ENCODE data around the gene FMNL1.

The FMNL1 gene

DNA sequence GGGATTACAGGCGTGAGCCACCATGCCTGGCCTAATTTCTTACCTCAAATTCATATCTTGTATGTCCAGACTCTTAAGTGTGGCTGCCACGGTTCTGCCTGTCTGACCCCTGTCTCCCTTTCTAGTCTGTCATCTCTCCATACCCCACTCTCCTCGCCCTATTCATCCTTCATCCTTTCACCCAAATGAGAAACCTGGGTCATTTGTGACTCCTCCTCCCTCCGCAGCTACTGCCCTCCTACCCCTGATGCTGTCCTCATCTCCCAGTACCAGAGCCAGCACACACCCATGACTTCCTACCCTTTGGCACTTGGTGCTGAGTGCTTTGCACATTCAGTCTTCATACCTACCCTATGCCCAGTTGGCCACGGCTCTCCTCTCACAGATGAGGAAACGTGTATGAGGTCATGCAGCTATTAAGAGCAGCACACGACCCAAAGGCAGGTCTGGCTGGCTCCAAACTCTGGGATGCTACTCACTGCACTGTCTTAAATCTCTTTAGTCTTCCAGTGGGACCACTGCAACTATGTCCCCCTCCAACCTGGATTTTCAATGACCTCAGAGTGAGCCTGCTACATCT, 38.6 kb downstream of the FMNL1 start:
- DNase-seq: no peak

DNA sequence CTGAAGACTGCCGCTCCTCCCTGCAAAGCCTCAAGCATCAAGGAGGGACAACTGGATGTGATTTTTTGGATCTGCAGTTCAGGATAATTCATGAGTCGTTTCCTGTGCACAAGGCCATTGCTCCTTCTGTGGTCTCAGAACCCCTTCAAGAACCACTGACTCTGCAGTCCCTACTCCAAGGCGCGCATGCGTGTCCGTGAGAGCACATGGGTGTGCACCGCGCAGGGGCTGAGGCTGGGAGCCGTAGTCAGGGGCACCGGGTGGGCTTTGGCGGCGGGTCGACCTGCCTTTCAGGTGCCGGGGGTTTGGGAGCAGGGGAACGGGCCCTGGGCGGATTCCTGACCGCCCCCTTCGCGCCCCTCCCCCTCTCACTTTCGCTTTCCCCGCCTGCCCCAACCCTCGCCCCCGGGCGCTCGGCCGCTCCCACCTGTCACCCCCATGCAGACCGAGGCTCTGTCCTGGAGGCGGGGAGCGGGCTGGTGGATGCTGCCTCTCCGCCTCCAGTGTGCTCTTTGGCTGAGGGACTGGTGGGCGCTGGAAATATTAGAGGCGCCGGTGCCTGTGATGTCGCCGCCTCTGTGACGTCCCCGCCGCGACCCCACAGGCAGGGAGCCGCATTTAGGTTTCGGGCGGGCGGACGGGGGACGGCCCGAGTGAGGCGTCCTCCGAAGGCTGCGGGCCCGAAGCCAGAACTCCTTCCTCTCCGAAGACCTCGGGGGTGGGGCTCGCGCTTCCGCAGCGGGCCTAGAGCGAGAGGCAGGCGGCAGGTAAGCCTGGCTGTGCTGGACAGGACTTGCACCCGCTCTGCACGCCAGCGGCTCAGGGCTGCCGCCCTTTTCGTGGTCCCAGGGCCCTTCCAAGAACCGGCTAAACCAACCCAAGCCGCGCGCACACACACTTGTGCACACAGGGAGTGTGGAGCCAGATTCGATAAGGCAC, 40.2 kb downstream of the FMNL1 start, which contains the start of gene SPATA32:
SPATA32 (minus strand) TSS at position 518 of the 939 bp plus-strand sequence; CDS start at position 440, 78 bp downstream.
- DNase-seq: no peak

- no peak for DNase-seq
Measured at GRCh38 chr17:45262516-45263476, 41.1 kb downstream of the FMNL1 start.

GRCh38 chr17:45263477-45263860, 41.8 kb downstream of the FMNL1 start:
- DNase-seq: no peak

GRCh38 chr17:45264430-45264829, 42.7 kb downstream of the FMNL1 start:
- DNase-seq: no peak

DNA sequence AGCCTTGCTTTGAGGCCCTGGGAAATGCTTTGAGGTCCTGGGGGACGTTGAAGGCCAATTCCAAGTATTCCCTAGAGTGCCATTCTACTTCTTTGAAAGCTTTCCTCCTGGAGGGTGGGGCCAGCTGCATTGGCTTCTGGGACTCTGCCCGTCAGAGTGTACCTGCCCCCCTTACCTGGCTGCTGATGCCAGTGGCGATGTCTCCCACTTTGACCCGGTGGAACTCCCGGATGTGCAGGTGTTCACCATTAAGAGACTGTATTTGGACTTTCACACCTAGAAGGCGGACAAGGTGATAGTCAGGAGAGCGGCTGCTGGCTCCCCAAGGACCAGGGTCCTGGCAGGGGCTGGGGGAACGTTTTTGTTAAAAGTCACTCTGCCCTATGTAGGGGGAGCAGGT, 43.3 kb downstream of the FMNL1 start:
- no peak for DNase-seq

DNA sequence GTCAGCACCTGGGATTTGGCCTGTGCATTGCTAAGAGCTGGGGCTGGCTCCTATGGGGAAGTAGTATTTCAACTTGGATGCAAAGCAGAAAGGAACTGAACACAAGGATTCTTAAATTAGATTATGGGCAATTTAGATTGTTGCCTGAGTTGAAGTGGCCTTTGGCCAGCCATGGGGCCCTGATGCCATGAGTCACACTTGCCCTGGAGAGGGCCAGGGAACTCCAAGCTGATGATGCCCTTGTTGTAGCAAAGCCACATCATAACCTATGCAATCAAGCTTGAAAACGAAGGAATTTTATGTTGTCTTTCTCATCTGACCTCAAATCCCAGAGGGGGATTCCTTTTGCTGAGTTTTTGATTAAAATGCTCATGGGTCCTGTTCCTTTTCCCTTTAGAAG, 44.1 kb downstream of the FMNL1 start:
- no peak for DNase-seq

DNA sequence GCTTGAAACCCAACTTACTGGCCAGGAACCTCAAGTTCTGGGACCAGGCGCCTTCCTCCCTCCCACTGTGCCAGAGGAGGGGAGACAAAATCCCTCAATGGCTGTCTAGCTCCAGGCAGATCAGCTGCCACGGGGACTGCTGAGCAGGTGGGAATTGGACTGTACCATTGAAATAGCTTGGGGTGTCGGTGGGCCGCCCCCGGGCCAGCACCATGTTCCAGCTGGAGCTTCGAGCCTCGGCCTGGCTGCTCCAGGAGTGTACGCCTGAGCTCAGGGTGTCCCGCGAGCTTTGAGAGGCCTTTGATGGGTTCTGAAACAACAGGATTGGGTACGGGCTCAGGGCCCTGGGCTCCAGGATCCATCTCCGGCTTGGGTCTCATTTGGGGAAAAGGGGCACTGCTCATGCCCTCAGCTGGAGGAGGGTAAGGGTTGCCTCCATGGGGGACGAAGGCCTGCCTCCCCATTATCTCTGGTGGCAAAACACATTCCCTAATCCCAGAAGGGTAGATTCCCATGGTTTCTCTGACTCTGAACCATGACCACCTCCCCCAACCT, 44.8 kb downstream of the FMNL1 start:
- no peak for DNase-seq

GRCh38 chr17:45267436-45268055, 45.9 kb downstream of the FMNL1 start:
- DNase-seq: no peak

GRCh38 chr17:45269912-45270311, 48.2 kb downstream of the FMNL1 start:
- no peak for DNase-seq

- no peak for DNase-seq
Measured at GRCh38 chr17:45270828-45271418, 49.2 kb downstream of the FMNL1 start.

GRCh38 chr17:45271603-45272002, 49.9 kb downstream of the FMNL1 start:
- DNase-seq: no peak

- no peak for DNase-seq
Measured at GRCh38 chr17:45273551-45273957, 51.9 kb downstream of the FMNL1 start.

DNA sequence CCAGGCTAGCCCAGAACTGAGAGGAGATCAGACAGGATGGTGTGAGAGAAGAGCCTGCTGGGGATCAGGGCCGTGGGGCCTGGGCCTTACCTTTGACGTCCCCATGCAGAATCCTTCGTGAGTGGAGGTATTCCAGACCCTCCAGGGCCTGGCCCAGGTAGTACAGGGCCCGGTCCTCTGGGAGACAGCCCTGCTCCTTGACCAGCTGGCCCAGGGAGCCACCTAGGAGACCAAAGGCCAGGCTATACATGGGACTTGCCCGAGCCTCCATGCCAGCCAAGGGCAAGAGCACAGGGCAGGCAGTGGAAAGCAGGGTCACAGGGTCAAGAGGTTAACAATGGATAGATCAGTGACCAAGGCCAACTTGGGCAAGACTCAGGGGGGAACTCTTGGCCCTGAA, 52.3 kb downstream of the FMNL1 start:
- DNase-seq: no peak

GRCh38 chr17:45276031-45276430, 54.3 kb downstream of the FMNL1 start:
- no peak for DNase-seq

DNA sequence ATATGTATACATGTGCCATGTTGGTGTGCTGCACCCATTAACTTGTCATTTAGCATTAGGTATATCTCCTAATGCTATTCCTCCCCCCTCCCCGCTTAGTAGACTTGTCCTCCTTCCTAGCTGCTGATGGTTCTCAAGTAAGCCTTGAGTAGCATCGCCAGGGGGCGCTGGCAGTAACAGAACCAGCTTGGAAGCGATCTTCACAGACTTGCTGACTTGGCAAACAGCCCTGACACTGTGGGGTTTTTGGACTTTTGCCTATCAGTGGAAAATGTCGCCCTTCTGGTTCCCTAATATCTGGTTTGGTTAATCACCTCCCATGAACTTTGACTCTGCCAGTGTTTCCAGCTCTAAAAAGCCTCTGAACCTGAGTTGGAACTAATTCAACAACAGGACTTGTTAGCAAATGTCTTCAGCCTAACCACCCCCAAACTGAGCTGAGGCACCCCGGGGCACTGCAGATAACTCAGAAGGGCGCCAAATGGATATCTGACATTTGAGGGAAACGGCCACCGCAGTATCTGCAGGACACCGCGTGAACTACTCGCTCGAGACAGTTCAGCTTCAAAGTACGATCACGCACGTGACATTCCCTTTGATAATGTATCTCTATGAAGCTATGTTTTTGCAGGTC, 55.6 kb downstream of the FMNL1 start:
- peak; percentile 69 to 85 for DNase-seq

DNA sequence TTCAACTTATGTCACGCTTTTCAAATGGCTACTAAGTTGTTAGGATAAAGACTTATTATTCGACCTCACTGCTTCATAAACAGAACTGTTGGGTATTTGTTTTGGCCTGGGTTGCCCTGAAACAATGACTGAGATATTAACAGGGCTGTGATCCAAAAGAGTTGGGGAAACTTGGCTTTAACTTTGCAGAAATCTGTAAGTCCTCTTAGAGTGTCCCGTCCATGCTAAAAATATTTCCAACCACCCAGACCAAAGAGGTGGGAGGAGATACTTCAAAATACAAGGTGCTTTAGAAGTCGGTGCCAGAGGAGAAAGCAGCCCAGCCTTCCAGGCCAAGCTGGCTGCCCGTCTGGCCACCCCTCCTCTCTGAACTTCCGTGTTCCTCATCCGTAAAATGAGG, 56.3 kb downstream of the FMNL1 start:
- DNase-seq: no peak

DNA sequence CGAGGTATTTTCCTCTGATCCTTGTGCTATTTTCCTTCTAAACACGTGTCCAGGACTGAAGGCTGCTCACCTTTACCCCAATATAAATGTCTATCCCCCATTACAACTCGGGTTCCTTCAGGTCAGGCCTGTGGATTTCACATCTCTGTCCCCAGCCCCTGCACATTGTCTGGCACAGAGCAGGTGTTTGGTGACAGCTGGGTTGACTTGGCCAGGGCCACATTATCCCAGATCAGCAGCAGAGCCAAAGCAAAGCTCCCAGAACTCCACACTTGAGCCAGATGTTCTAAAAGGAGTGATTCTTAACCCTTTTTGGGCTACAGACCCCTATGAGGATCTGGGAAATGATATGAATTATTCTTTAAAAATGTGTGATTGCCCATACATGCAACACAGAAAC, 58.2 kb downstream of the FMNL1 start:
- DNase-seq: no peak

GRCh38 chr17:45282683-45283644, 61.3 kb downstream of the FMNL1 start:
- DNase-seq: no peak

GRCh38 chr17:45283711-45284110, 62.0 kb downstream of the FMNL1 start:
- DNase-seq: no peak

Measured in bone marrow (tissue), 2 donors.